Trophoblast cell (in vitro differentiated cells and primary cell): Measurements from ENCODE around the gene AMBP.

Experiments
- DNase-seq, 2 donors: peaks; one replicate each; pipeline ENCODE4 v3.0.0-alpha.2; 2016
- H2AFZ ChIP-seq: 2 replicates; pipeline ENCODE4 v1.6.1; 2013; ENCODE audit warnings: low read length, moderate library complexity, mild to moderate bottlenecking; ENCODE audit not compliant: insufficient read depth, poor library complexity
- H2AK5ac ChIP-seq: 2 replicates; pipeline ENCODE4 v1.6.1; 2013; ENCODE audit warnings: mild to moderate bottlenecking, low read length
- H2BK120ac ChIP-seq: 2 replicates; pipeline ENCODE4 v1.6.1; 2013; ENCODE audit warnings: low read length, mild to moderate bottlenecking, moderate library complexity; ENCODE audit not compliant: insufficient read depth, poor library complexity
- H2BK12ac ChIP-seq: 2 replicates; pipeline ENCODE4 v1.6.1; 2013; ENCODE audit warnings: mild to moderate bottlenecking, low read length, moderate library complexity
- H2BK5ac ChIP-seq: 2 replicates; pipeline ENCODE4 v1.6.1; 2013; ENCODE audit warnings: low read length, low read depth, moderate library complexity, mild to moderate bottlenecking; ENCODE audit not compliant: poor library complexity
- H3K14ac ChIP-seq: 2 replicates; pipeline ENCODE4 v1.6.1; 2013; ENCODE audit warnings: mild to moderate bottlenecking, low read length
- H3K18ac ChIP-seq: 2 replicates; pipeline ENCODE4 v1.6.1; 2013; ENCODE audit warnings: mild to moderate bottlenecking, low read length
- H3K23ac ChIP-seq: 2 replicates; pipeline ENCODE4 v1.6.1; 2013; ENCODE audit warnings: low read length
- H3K27ac ChIP-seq: 2 replicates; pipeline ENCODE4 v1.5.1; 2013; ENCODE audit warnings: low read depth, mild to moderate bottlenecking, inconsistent platforms, low read length, moderate library complexity
- H3K27me3 ChIP-seq: 2 replicates; pipeline ENCODE4 v1.6.1; 2013; ENCODE audit warnings: inconsistent platforms, mild to moderate bottlenecking, low read length, moderate library complexity; ENCODE audit not compliant: insufficient read depth
- H3K36me3 ChIP-seq, 2 experiments: 1 replicate in 1 of 2; 2 replicates in 1 of 2; pipeline ENCODE4 v1.6.1; 2013; ENCODE audit warnings: low read length in 2 of 2, mild to moderate bottlenecking in 2 of 2, moderate library complexity in 1 of 2; ENCODE audit not compliant: insufficient read depth in 2 of 2, control insufficient read depth in 1 of 2
- H3K4ac ChIP-seq: 2 replicates; pipeline ENCODE4 v1.6.1; 2013; ENCODE audit warnings: low read depth, mild to moderate bottlenecking, low read length, moderate library complexity
- H3K4me1 ChIP-seq, 2 experiments: 1 replicate in 1 of 2; 2 replicates in 1 of 2; pipeline ENCODE4 v1.6.1; 2013; ENCODE audit warnings: low read length in 2 of 2, mild to moderate bottlenecking in 2 of 2, moderate library complexity in 1 of 2; ENCODE audit not compliant: insufficient read depth in 2 of 2, control insufficient read depth in 1 of 2
- H3K4me2 ChIP-seq: 2 replicates; pipeline ENCODE4 v1.6.1; 2013; ENCODE audit warnings: inconsistent platforms, mild to moderate bottlenecking, low read length, moderate library complexity
- H3K4me3 ChIP-seq: 2 replicates; pipeline ENCODE4 v1.5.1; 2013; ENCODE audit warnings: mild to moderate bottlenecking, low read depth, low read length, inconsistent platforms
- H3K79me1 ChIP-seq: one replicate; pipeline ENCODE4 v1.6.1; 2013; ENCODE audit warnings: low read length
- H3K79me2 ChIP-seq: 2 replicates; pipeline ENCODE4 v1.6.1; 2013; ENCODE audit warnings: low read length, mild to moderate bottlenecking; ENCODE audit not compliant: control insufficient read depth, insufficient read depth, poor library complexity
- H3K9ac ChIP-seq: 2 replicates; pipeline ENCODE4 v1.6.1; 2013; ENCODE audit warnings: mild to moderate bottlenecking, low read length
- H3K9me3 ChIP-seq: 2 replicates; pipeline ENCODE4 v1.6.1; 2013; ENCODE audit warnings: low read depth, mild to moderate bottlenecking, control low read depth, inconsistent platforms, low read length; ENCODE audit not compliant: insufficient read depth
- H4K12ac ChIP-seq: 2 replicates; pipeline ENCODE4 v1.6.1; 2013; ENCODE audit warnings: low read depth, mild to moderate bottlenecking, low read length, moderate library complexity
- H4K8ac ChIP-seq: 2 replicates; pipeline ENCODE4 v1.6.1; 2013; ENCODE audit warnings: low read depth, mild to moderate bottlenecking, low read length, moderate library complexity
- H4K91ac ChIP-seq: one replicate; pipeline ENCODE4 v1.6.1; 2013; ENCODE audit warnings: low read depth, mild to moderate bottlenecking, low read length, moderate library complexity
- WGBS: extraction: QIAGEN DNeasy Blood & Tissue Kit; methylation state at CpG from one replicate; pipeline ENCODE4 v1.1.7; 2013; ENCODE audit warnings: missing lambda C conversion rate; ENCODE audit not compliant: insufficient read length, insufficient coverage; ENCODE audit errors: extremely low coverage; 5-methylcytosine and 5-hydroxymethylcytosine counted together

The AMBP gene

GRCh38 chr9:114093031-114093471, 15.0 kb upstream of the AMBP start:
- no peak overlapping the region for H3K4me2 ChIP-seq
- no peak for DNase-seq
- H3K4me1 ChIP-seq = no peaks in the 10 kb centered on the region
- peaks cover 2% of the 10 kb centered on the region for H3K9me3 ChIP-seq
- H3K4me3 ChIP-seq = no peak overlapping the region
- H4K8ac ChIP-seq = no peak overlapping the region
- no peak overlapping the region for H2BK120ac ChIP-seq
- no peak overlapping the region for H2AFZ ChIP-seq
- H3K14ac ChIP-seq = no peak overlapping the region
- H4K91ac ChIP-seq = no peak overlapping the region
- no peaks in the 10 kb centered on the region for H3K79me2 ChIP-seq
- H3K36me3 ChIP-seq = no peaks in the 10 kb centered on the region
- no CpG with 5 or more reads among the region's 4 CpGs for WGBS
- no peak overlapping the region for H3K23ac ChIP-seq
- H3K18ac ChIP-seq = no peak overlapping the region
- no peaks in the 10 kb centered on the region for H3K79me1 ChIP-seq
- H2BK12ac ChIP-seq = no peak overlapping the region
- no peak overlapping the region for H3K4ac ChIP-seq
- no peak overlapping the region for H2AK5ac ChIP-seq
- H2BK5ac ChIP-seq = no peak overlapping the region
- H4K12ac ChIP-seq = no peak overlapping the region
- H3K9ac ChIP-seq = no peak overlapping the region
- no peak overlapping the region for H3K27ac ChIP-seq
- peaks cover 7% of the 10 kb centered on the region for H3K27me3 ChIP-seq

- Histone ChIP-seq H2AK5ac (no peak overlapping the region), H3K18ac (no peak overlapping the region), H4K12ac (no peak overlapping the region), H3K4me3 (no peak overlapping the region), H3K23ac (no peak overlapping the region), H2BK120ac (no peak overlapping the region), H4K8ac (no peak overlapping the region), H3K14ac (no peak overlapping the region), H3K4me2 (no peak overlapping the region), H3K36me3 (no peaks in the 10 kb centered on the region), H3K4ac (no peak overlapping the region), H4K91ac (no peak overlapping the region), H3K79me1 (no peaks in the 10 kb centered on the region), H3K27me3 (no peaks in the 10 kb centered on the region), H2AFZ (no peak overlapping the region), H3K79me2 (no peaks in the 10 kb centered on the region), H2BK5ac (no peak overlapping the region), H3K27ac (no peak overlapping the region), H3K9ac (no peak overlapping the region), H3K4me1 (no peaks in the 10 kb centered on the region), H2BK12ac (no peak overlapping the region), H3K9me3 (peaks cover 2% of the 10 kb centered on the region)
- DNase-seq = no peak
- WGBS = no CpG with 5 or more reads among the region's 4 CpGs
Observed at GRCh38 chr9:114092336-114092735, 14.2 kb upstream of the AMBP start.

GRCh38 chr9:114091711-114092110, 13.6 kb upstream of the AMBP start:
- no peak overlapping the region for H3K4ac ChIP-seq
- no peak overlapping the region for H3K18ac ChIP-seq
- H2BK120ac ChIP-seq = no peak overlapping the region
- no peaks in the 10 kb centered on the region for H3K79me1 ChIP-seq
- H2BK12ac ChIP-seq = no peak overlapping the region
- no peak overlapping the region for H3K4me3 ChIP-seq
- no peak overlapping the region for H2AFZ ChIP-seq
- H3K27ac ChIP-seq = no peak overlapping the region
- H3K27me3 ChIP-seq = no peaks in the 10 kb centered on the region
- no peaks in the 10 kb centered on the region for H3K36me3 ChIP-seq
- no peaks in the 10 kb centered on the region for H3K79me2 ChIP-seq
- no peak overlapping the region for H2AK5ac ChIP-seq
- no peak overlapping the region for H3K23ac ChIP-seq
- no peak overlapping the region for H3K4me2 ChIP-seq
- peaks cover 2% of the 10 kb centered on the region for H3K9me3 ChIP-seq
- WGBS = no CpG with 5 or more reads among the region's 8 CpGs
- no peak overlapping the region for H2BK5ac ChIP-seq
- H4K91ac ChIP-seq = no peak overlapping the region
- no peak overlapping the region for H3K9ac ChIP-seq
- H3K4me1 ChIP-seq = no peaks in the 10 kb centered on the region
- no peak overlapping the region for H4K12ac ChIP-seq
- H4K8ac ChIP-seq = no peak overlapping the region
- H3K14ac ChIP-seq = no peak overlapping the region
- DNase-seq = no peak

GRCh38 chr9:114090798-114091197, 12.7 kb upstream of the AMBP start:
- Histone ChIP-seq H3K9me3 (peaks cover 2% of the 10 kb centered on the region), H3K4me1 (no peaks in the 10 kb centered on the region), H3K4ac (no peak overlapping the region), H2BK5ac (no peak overlapping the region), H2BK12ac (no peak overlapping the region), H2BK120ac (no peak overlapping the region), H4K8ac (no peak overlapping the region), H3K9ac (no peak overlapping the region), H3K27me3 (no peaks in the 10 kb centered on the region), H3K14ac (no peak overlapping the region), H2AK5ac (no peak overlapping the region), H3K27ac (no peak overlapping the region), H3K23ac (no peak overlapping the region), H3K4me2 (no peak overlapping the region), H2AFZ (no peak overlapping the region), H3K36me3 (no peaks in the 10 kb centered on the region), H4K12ac (no peak overlapping the region), H3K4me3 (no peak overlapping the region), H3K79me1 (no peaks in the 10 kb centered on the region), H4K91ac (no peak overlapping the region), H3K79me2 (no peaks in the 10 kb centered on the region), H3K18ac (no peak overlapping the region)
- no CpG with 5 or more reads among the region's 4 CpGs for WGBS
- no peak for DNase-seq
